Endothelial cell of umbilical vein (primary cell): ENCODE results near the gene BIRC3.

Experiments
- EZH2 ChIP-seq: IDR thresholded peaks from 2 replicates; pipeline ENCODE4 v1.6.1; 2012; ENCODE audit warnings: borderline replicate concordance, low read depth, mild to moderate bottlenecking, moderate library complexity, low read length, inconsistent platforms; ENCODE audit not compliant: severe bottlenecking
- JUN ChIP-seq: IDR thresholded peaks from 2 replicates; pipeline ENCODE4 v1.6.1; 2011; ENCODE audit warnings: borderline replicate concordance, low read depth; ENCODE audit not compliant: insufficient read length, insufficient read depth
- POLR2A ChIP-seq: IDR thresholded peaks from 2 replicates; pipeline ENCODE4 v1.6.1; 2012; ENCODE audit warnings: low read depth, mild to moderate bottlenecking, control low read depth, low read length
- POLR2AphosphoS5 ChIP-seq: IDR thresholded peaks from 2 replicates; pipeline ENCODE4 v1.6.1; 2012; ENCODE audit warnings: low read depth, mild to moderate bottlenecking, control low read depth, low read length, moderate library complexity; ENCODE audit not compliant: insufficient read depth
- TF ChIP-seq, protein P1 (sequence below), 2 donors: IDR thresholded peaks; 1 replicate in 1 of 2; 2 replicates in 1 of 2; pipeline ENCODE4 v1.5.1; 2011; ENCODE audit warnings: low read length in 2 of 2, mild to moderate bottlenecking in 2 of 2, moderate library complexity in 2 of 2, control low read depth in 1 of 2, inconsistent platforms in 1 of 2, low read depth in 1 of 2; ENCODE audit not compliant: insufficient read depth in 1 of 2; ENCODE audit errors: extremely low read depth in 1 of 2
- TF ChIP-seq, protein P2 (sequence below): IDR thresholded peaks from 2 replicates; pipeline ENCODE4 v1.6.1; 2011; ENCODE audit not compliant: insufficient read depth, insufficient read length

DNA sequence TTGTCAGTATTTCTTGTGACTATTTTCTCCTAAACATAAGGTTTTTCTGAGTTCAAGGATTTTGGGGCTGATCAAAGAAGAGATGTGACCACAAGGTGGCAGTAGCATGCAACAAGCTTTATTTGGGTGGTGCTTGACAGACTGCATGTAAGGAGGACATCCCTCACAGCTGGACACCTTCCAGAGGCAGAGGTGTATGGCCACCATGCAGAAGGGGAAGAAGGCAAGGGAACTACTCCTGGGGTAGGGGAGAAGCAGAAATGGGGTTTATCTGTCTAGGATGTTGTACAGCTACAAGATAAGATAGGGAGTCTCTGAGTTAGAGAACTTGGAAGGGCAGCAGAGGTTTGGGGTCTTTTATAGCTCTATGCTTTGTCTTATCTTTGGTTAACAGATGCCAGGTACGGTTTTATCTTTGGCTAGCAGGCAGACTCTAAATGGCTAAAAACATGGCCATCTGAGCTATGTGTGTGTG lies 24.6 kb downstream of the BIRC3 start:
- TF ChIP-seq, protein P1, sequence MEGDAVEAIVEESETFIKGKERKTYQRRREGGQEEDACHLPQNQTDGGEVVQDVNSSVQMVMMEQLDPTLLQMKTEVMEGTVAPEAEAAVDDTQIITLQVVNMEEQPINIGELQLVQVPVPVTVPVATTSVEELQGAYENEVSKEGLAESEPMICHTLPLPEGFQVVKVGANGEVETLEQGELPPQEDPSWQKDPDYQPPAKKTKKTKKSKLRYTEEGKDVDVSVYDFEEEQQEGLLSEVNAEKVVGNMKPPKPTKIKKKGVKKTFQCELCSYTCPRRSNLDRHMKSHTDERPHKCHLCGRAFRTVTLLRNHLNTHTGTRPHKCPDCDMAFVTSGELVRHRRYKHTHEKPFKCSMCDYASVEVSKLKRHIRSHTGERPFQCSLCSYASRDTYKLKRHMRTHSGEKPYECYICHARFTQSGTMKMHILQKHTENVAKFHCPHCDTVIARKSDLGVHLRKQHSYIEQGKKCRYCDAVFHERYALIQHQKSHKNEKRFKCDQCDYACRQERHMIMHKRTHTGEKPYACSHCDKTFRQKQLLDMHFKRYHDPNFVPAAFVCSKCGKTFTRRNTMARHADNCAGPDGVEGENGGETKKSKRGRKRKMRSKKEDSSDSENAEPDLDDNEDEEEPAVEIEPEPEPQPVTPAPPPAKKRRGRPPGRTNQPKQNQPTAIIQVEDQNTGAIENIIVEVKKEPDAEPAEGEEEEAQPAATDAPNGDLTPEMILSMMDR (IDR thresholded peaks at IDR 0.05; ENCODE audit: extremely low read depth in 1 of 2, insufficient read depth in 1 of 2, low read depth in 1 of 2, low read length in 2 of 2), result peak; percentile 73 to 74
- no peak for TF ChIP-seq POLR2AphosphoS5
- TF ChIP-seq POLR2A, result no peak
- TF ChIP-seq EZH2, result no peak
- TF ChIP-seq, protein P2, sequence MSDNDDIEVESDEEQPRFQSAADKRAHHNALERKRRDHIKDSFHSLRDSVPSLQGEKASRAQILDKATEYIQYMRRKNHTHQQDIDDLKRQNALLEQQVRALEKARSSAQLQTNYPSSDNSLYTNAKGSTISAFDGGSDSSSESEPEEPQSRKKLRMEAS, result no peak
- no peak for TF ChIP-seq JUN
